Fibroblast of the aortic adventitia (primary cell): ENCODE measurements around the gene CORO2B. TPM values are rescaled to one million over a fixed set of nuclear protein-coding genes. Genes with fewer than 3 reads are reported as not detected.

Experiments
- DNase-seq: peaks from one replicate; pipeline ENCODE4 v3.0.0-alpha.2; 2010; ENCODE audit warnings: low read depth
- H3K4me3 ChIP-seq: 2 replicates; pipeline ENCODE4 v1.5.1; 2011; ENCODE audit warnings: low read depth, mild to moderate bottlenecking, control low read depth, low read length, moderate library complexity
- CTCF ChIP-seq: IDR thresholded peaks from 2 replicates; pipeline ENCODE4 v1.5.1; 2011; ENCODE audit warnings: mild to moderate bottlenecking, low read length, control low read depth, inconsistent platforms; ENCODE audit not compliant: insufficient read depth
- total RNA-seq: library from RNA; depleted of rRNA; stranded (reverse); fragments of >200 nt; gene quantifications from 2 replicates; pipeline ENCODE4 v1.2.3, GENCODE V29; 2012; ENCODE audit warnings: low replicate concordance

The CORO2B gene
- total RNA-seq, 1 donor, result 23.3 TPM

- no peak for TF ChIP-seq CTCF
- no peak for DNase-seq
Measured at GRCh38 chr15:68730976-68731897, 152.4 kb downstream of the CORO2B start.

DNA sequence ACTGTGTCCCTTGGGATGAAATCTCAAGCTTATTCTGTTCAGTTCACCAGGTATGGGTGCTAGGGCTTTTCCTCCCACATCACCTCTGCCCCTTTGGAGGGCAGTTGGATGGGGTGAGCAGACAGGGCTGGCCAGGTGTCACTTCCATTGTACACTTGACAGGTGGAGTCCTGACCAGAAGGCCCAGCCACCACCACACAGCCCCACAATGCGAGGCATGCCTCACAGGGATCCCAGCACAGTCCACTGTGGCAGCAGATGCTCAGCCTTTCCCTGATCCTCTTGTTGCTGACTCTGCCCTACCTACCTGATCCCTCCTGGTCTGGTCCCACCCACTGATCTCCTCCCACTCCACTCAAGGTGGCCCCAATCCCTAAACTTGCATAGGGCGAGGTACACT, 153.7 kb downstream of the CORO2B start:
- no peak for TF ChIP-seq CTCF
- no peak for DNase-seq
- no peak overlapping the region for H3K4me3 ChIP-seq

More at GRCh38 chr15:68730976-68731897, 152.4 kb downstream of the CORO2B start:
- no peak overlapping the region for H3K4me3 ChIP-seq

DNA sequence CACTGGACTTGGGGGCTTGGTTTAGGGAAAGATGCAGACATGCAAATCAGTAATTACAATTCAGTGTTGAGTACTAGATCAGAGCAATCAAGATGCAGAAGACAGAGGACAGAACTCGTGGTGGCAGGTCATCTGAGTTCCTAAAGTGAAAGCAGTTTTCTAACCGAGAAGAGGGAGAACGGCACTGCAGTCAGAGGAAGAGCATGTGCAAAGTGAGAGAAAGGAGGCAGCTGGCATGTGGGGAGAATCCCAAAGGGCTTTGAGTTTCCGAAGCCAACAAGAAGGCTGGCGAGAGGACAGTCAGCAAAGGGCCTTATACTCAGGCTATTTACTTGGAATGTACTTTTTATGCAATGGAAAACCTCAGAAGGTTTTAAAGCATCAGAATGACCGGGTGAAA, 154.9 kb downstream of the CORO2B start:
- H3K4me3 ChIP-seq, result no peak overlapping the region
- peak; percentile 37 for DNase-seq

GRCh38 chr15:68734352-68734751, 155.6 kb downstream of the CORO2B start:
- no peak overlapping the region for H3K4me3 ChIP-seq
- no peak for DNase-seq
- no peak for TF ChIP-seq CTCF

More for the DNA sequence above, 154.9 kb downstream of the CORO2B start:
- TF ChIP-seq CTCF, result no peak

DNA sequence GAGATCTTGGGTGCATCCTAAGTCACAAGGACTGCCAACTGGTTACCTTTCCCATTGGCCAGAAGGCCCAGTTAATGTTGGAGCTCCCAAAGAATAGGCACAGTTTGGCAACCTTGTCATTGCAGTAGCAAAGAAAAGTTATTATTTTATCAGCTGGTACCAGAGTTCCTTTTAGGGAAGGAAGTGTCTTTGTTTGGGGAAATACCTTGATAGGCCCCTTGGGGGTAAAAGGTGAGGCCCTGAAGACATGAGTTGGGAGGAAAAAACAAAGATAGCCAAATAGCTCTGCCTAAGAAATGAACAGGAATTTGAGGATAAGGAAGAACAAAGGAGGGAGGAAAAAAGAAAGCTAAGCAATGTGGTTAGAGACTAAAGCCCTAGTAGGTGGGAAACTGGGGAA, 156.1 kb downstream of the CORO2B start:
- no peak for TF ChIP-seq CTCF
- DNase-seq, result no peak
- H3K4me3 ChIP-seq, result no peak overlapping the region

DNA sequence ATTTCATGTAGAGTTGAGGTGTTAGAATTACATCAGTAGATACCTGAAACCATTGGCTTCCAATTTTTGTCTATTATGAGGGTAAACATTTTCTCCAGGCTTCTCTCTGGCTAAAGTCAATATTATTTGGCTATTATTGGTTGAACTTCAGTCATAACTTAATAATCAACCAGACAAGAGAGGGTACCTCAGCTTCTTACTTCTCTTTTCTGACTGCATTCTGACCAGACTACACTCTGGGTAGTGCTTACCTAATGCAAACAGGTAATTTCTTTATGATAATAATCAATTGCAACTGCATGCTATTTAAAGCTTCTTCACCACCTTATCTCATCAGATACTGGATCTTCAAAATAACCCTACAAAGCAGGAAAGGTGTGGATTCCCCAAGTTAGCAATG, 156.8 kb downstream of the CORO2B start:
- no peak for DNase-seq
- no peak for TF ChIP-seq CTCF
- H3K4me3 ChIP-seq, result no peak overlapping the region
